ENCODE results near the gene FTHL17.

Gene FTHL17

DNA sequence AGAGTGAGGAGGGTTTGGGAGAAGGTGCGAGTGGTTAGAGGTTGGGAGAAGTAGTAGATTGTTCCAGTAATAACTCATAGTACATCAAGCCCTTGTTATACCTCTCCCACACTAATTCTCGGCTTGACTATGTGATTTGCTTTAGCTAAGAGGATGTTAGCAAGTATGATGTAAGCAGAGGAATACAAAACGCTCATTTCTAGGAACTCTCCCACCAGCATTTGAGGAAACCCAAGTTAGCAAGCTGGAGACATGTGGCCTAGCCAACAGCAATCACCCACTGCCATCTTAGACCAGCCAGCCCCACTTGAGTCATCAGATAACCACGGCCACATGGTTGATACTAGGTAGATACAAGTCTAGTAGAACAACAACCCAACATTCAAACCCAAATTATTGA is 14.2 kb downstream of the FTHL17 start:
- H3K4me3 ChIP-seq (ENCODE audit: low read depth in 1 of 2, low read length in 2 of 2) = no peak overlapping the region
- no peak overlapping the region for H3K27ac ChIP-seq (ENCODE audit: low read length)
- no peaks in the 10 kb centered on the region for H3K79me2 ChIP-seq (ENCODE audit: insufficient read depth, low read length)
- TF ChIP-seq, protein P1, sequence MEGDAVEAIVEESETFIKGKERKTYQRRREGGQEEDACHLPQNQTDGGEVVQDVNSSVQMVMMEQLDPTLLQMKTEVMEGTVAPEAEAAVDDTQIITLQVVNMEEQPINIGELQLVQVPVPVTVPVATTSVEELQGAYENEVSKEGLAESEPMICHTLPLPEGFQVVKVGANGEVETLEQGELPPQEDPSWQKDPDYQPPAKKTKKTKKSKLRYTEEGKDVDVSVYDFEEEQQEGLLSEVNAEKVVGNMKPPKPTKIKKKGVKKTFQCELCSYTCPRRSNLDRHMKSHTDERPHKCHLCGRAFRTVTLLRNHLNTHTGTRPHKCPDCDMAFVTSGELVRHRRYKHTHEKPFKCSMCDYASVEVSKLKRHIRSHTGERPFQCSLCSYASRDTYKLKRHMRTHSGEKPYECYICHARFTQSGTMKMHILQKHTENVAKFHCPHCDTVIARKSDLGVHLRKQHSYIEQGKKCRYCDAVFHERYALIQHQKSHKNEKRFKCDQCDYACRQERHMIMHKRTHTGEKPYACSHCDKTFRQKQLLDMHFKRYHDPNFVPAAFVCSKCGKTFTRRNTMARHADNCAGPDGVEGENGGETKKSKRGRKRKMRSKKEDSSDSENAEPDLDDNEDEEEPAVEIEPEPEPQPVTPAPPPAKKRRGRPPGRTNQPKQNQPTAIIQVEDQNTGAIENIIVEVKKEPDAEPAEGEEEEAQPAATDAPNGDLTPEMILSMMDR (IDR thresholded peaks at IDR 0.05; ENCODE audit: borderline replicate concordance, extremely low read depth, low read length, poor library complexity, severe bottlenecking) = no peak
- no peak for TF ChIP-seq EZH2 (IDR thresholded peaks at IDR 0.05; ENCODE audit: borderline replicate concordance, low read depth, low read length, severe bottlenecking)
- no peaks in the 10 kb centered on the region for H3K9me3 ChIP-seq (ENCODE audit: insufficient read depth, low read length, severe bottlenecking)
- H3K4me1 ChIP-seq (ENCODE audit: insufficient read depth, low read length) = no peaks in the 10 kb centered on the region
- no peak for ATAC-seq (ENCODE audit: insufficient read depth, low read depth)
- no peaks in the 10 kb centered on the region for H3K36me3 ChIP-seq (ENCODE audit: insufficient read depth, low read length)
- DNase-seq = no peak
- no peak overlapping the region for H2AFZ ChIP-seq (ENCODE audit: low read depth, low read length)
- no peak overlapping the region for H3K4me2 ChIP-seq (ENCODE audit: insufficient read depth, low read length)
- H3K9ac ChIP-seq (ENCODE audit: low read depth, low read length) = no peak overlapping the region
- H4K20me1 ChIP-seq (ENCODE audit: insufficient read depth, low read length) = no peaks in the 10 kb centered on the region
- no peaks in the 10 kb centered on the region for H3K27me3 ChIP-seq (ENCODE audit: insufficient read depth, low read length, poor library complexity)

DNA sequence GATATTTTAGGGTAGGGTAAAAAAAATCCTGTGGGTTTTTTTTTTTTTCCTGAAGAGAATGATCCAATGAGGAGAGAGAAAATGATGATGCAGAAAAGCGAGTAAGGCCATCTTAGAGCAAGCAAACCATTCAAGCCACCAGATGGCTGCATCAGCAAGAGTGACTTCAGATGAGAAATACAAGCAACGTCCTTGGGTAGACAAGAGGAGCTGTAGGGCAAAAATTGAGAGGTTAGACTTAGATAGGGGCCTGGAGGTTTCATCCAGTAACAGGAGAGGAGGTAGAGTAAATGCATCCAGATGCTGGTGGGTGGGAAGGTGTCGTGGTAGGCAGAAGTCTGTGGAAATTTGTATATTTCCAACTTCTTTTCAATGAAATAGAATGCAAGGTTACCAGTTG is 14.6 kb downstream of the FTHL17 start:
- Histone ChIP-seq H3K4me2 (ENCODE audit: insufficient read depth, low read length) (no peak overlapping the region), H3K4me3 (ENCODE audit: low read depth in 1 of 2, low read length in 2 of 2) (no peak overlapping the region), H3K4me1 (ENCODE audit: insufficient read depth, low read length) (no peaks in the 10 kb centered on the region), H3K27me3 (ENCODE audit: insufficient read depth, low read length, poor library complexity) (no peaks in the 10 kb centered on the region), H3K9ac (ENCODE audit: low read depth, low read length) (no peak overlapping the region), H3K9me3 (ENCODE audit: insufficient read depth, low read length, severe bottlenecking) (no peaks in the 10 kb centered on the region), H2AFZ (ENCODE audit: low read depth, low read length) (no peak overlapping the region), H3K36me3 (ENCODE audit: insufficient read depth, low read length) (no peaks in the 10 kb centered on the region), H3K27ac (ENCODE audit: low read length) (no peak overlapping the region), H3K79me2 (ENCODE audit: insufficient read depth, low read length) (no peaks in the 10 kb centered on the region), H4K20me1 (ENCODE audit: insufficient read depth, low read length) (no peaks in the 10 kb centered on the region)
- DNase-seq = no peak
- no peak for ATAC-seq (ENCODE audit: insufficient read depth, low read depth)
- TF ChIP-seq EZH2 (IDR thresholded peaks at IDR 0.05; ENCODE audit: borderline replicate concordance, low read depth, low read length, severe bottlenecking) = no peak
- TF ChIP-seq, protein P1 (IDR thresholded peaks at IDR 0.05; ENCODE audit: borderline replicate concordance, extremely low read depth, low read length, poor library complexity, severe bottlenecking) = no peak

DNA sequence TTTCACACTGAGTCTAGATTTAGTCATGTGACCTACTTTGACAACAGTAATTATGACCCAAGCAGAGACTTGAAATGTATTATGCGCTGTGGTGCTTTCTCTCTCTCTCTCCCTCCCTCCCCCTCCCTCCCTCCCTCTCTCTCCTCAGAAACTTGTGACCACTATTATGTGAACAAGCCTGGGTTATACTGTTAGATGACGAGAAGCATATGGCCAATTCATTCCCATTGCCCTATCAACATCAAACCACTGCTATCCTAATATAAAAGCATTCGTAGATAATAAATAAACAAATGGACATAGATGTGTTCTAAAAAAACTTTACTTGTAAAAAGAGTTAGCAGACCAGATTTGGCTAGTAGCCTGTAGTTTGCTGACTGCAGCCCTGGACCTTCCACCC is 18.2 kb downstream of the FTHL17 start:
- Histone ChIP-seq H3K4me2 (ENCODE audit: insufficient read depth, low read length) (no peak overlapping the region), H3K27me3 (ENCODE audit: insufficient read depth, low read length, poor library complexity) (no peaks in the 10 kb centered on the region), H3K79me2 (ENCODE audit: insufficient read depth, low read length) (no peaks in the 10 kb centered on the region), H3K36me3 (ENCODE audit: insufficient read depth, low read length) (no peaks in the 10 kb centered on the region), H3K4me1 (ENCODE audit: insufficient read depth, low read length) (no peaks in the 10 kb centered on the region), H3K4me3 (ENCODE audit: low read depth in 1 of 2, low read length in 2 of 2) (no peak overlapping the region), H3K9ac (ENCODE audit: low read depth, low read length) (no peak overlapping the region), H3K27ac (ENCODE audit: low read length) (no peak overlapping the region), H2AFZ (ENCODE audit: low read depth, low read length) (no peak overlapping the region), H4K20me1 (ENCODE audit: insufficient read depth, low read length) (no peaks in the 10 kb centered on the region), H3K9me3 (ENCODE audit: insufficient read depth, low read length, severe bottlenecking) (no peaks in the 10 kb centered on the region)
- DNase-seq (no peak), ATAC-seq (ENCODE audit: insufficient read depth, low read depth) (no peak)
- TF ChIP-seq EZH2 (IDR thresholded peaks at IDR 0.05; ENCODE audit: borderline replicate concordance, low read depth, low read length, severe bottlenecking) = no peak
- TF ChIP-seq, protein P1 (IDR thresholded peaks at IDR 0.05; ENCODE audit: borderline replicate concordance, extremely low read depth, low read length, poor library complexity, severe bottlenecking) = no peak

- Histone ChIP-seq H3K27me3 (ENCODE audit: insufficient read depth, low read length, poor library complexity) (no peaks in the 10 kb centered on the region), H4K20me1 (ENCODE audit: insufficient read depth, low read length) (no peaks in the 10 kb centered on the region), H3K27ac (ENCODE audit: low read length) (no peak overlapping the region), H3K36me3 (ENCODE audit: insufficient read depth, low read length) (no peaks in the 10 kb centered on the region), H3K4me1 (ENCODE audit: insufficient read depth, low read length) (no peaks in the 10 kb centered on the region), H2AFZ (ENCODE audit: low read depth, low read length) (no peak overlapping the region), H3K9ac (ENCODE audit: low read depth, low read length) (no peak overlapping the region), H3K4me2 (ENCODE audit: insufficient read depth, low read length) (no peak overlapping the region), H3K4me3 (ENCODE audit: low read depth in 1 of 2, low read length in 2 of 2) (no peak overlapping the region), H3K9me3 (ENCODE audit: insufficient read depth, low read length, severe bottlenecking) (no peaks in the 10 kb centered on the region), H3K79me2 (ENCODE audit: insufficient read depth, low read length) (no peaks in the 10 kb centered on the region)
- TF ChIP-seq EZH2 (IDR thresholded peaks at IDR 0.05; ENCODE audit: borderline replicate concordance, low read depth, low read length, severe bottlenecking) = no peak
- TF ChIP-seq, protein P1 (IDR thresholded peaks at IDR 0.05; ENCODE audit: borderline replicate concordance, extremely low read depth, low read length, poor library complexity, severe bottlenecking) = no peak
- DNase-seq (no peak), ATAC-seq (ENCODE audit: insufficient read depth, low read depth) (no peak)
Observed at GRCh38 chrX:31039327-31039711, 32.5 kb downstream of the FTHL17 start.

All from DND-41 (cell line).